GM21381 (cell line): ENCODE results near the gene CD22.
"Not testable (repeated sequence)": the region's sequence is repeated elsewhere in the genome, so short reads cannot be mapped to it uniquely, and the experiment has no call there.

ENCODE experiments used
- ATAC-seq: cut with Tn5 transposase; IDR thresholded peaks from one replicate; pipeline ENCODE4 v1.9.1; 2021; ENCODE audit warnings: mild to moderate bottlenecking, moderate library complexity; ENCODE audit not compliant: unreplicated experiment

CD22 gene

GRCh38 chr19:35357867-35358573 is 29.0 kb downstream of the CD22 start, which contains the start of gene FFAR3:
FFAR3 (plus strand) TSS chr19:35358460; CDS start chr19:35358891, 431 bp downstream.
- ATAC-seq = no peak

GRCh38 chr19:35358834-35359233 is 29.8 kb downstream of the CD22 start:
- not testable (repeated sequence) for ATAC-seq

- not testable (repeated sequence) for ATAC-seq
Observed at GRCh38 chr19:35359395-35359794, 30.4 kb downstream of the CD22 start.

- not testable (repeated sequence) for ATAC-seq
Observed at GRCh38 chr19:35360081-35360480, 31.1 kb downstream of the CD22 start.

GRCh38 chr19:35360880-35361420 is 32.0 kb downstream of the CD22 start:
- ATAC-seq = no peak

- ATAC-seq = no peak
Observed at GRCh38 chr19:35362261-35363000, 33.4 kb downstream of the CD22 start.

GRCh38 chr19:35363001-35363590 is 34.1 kb downstream of the CD22 start:
- ATAC-seq = no peak

GRCh38 chr19:35363711-35364425 is 34.9 kb downstream of the CD22 start:
- ATAC-seq = no peak

GRCh38 chr19:35365303-35365702 is 36.3 kb downstream of the CD22 start:
- no peak for ATAC-seq

GRCh38 chr19:35368378-35368777 is 39.4 kb downstream of the CD22 start:
- ATAC-seq = no peak

GRCh38 chr19:35369522-35369921 is 40.5 kb downstream of the CD22 start:
- no peak for ATAC-seq

- ATAC-seq = no peak
Observed at GRCh38 chr19:35370722-35371121, 41.7 kb downstream of the CD22 start, which contains the start of gene GPR42. GPR42 (plus strand) TSS chr19:35371068; CDS start chr19:35371360, 292 bp downstream.

- no peak for ATAC-seq
Observed at GRCh38 chr19:35373492-35373891, 44.5 kb downstream of the CD22 start.

GRCh38 chr19:35374031-35374430 is 45.0 kb downstream of the CD22 start:
- ATAC-seq = not testable (repeated sequence)

- ATAC-seq = no peak
Observed at GRCh38 chr19:35375505-35376307, 46.7 kb downstream of the CD22 start.

- ATAC-seq = no peak
Observed at GRCh38 chr19:35377656-35378055, 48.7 kb downstream of the CD22 start.

- ATAC-seq = no peak
Observed at GRCh38 chr19:35378356-35378755, 49.4 kb downstream of the CD22 start.

- ATAC-seq = not testable (repeated sequence)
Observed at GRCh38 chr19:35379545-35379944, 50.6 kb downstream of the CD22 start.

- no peak for ATAC-seq
Observed at GRCh38 chr19:35379992-35380391, 51.0 kb downstream of the CD22 start.
